ENCODE results near the gene PI4KA.
"Not testable (repeated sequence)": the region's sequence is repeated elsewhere in the genome, so short reads cannot be mapped to it uniquely, and the experiment has no call there.

DNA sequence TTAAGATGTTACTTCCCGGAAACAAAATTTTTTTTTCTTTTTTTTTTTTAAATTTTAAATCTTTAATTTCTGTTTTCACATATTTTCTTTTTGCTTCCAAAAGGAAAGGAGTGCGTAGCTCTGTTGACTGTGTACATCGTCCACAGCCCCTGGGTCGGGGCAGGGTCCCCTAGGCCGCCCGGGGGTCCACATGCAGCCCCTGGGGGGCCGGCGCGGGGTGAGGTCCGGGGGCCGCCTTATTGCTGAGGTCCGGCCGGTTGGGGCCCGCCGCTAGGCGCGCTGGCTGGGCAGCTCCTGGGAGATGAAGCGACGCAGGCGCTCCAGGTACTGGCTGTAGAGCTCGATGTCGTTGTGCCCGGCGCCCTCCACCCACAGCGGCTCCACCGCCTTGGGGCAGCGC is 191.1 kb downstream of the PI4KA start:
- TF ChIP-seq POLR2A, POLR2AphosphoS5 (IDR thresholded peaks at IDR 0.05): not testable (repeated sequence)
- TF ChIP-seq, protein P1, sequence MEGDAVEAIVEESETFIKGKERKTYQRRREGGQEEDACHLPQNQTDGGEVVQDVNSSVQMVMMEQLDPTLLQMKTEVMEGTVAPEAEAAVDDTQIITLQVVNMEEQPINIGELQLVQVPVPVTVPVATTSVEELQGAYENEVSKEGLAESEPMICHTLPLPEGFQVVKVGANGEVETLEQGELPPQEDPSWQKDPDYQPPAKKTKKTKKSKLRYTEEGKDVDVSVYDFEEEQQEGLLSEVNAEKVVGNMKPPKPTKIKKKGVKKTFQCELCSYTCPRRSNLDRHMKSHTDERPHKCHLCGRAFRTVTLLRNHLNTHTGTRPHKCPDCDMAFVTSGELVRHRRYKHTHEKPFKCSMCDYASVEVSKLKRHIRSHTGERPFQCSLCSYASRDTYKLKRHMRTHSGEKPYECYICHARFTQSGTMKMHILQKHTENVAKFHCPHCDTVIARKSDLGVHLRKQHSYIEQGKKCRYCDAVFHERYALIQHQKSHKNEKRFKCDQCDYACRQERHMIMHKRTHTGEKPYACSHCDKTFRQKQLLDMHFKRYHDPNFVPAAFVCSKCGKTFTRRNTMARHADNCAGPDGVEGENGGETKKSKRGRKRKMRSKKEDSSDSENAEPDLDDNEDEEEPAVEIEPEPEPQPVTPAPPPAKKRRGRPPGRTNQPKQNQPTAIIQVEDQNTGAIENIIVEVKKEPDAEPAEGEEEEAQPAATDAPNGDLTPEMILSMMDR (IDR thresholded peaks at IDR 0.05) = not testable (repeated sequence)

All from breast epithelium (tissue), 3 donors.